Activated CD8-positive, alpha-beta memory T cell treated with anti-CD3 and anti-CD28 coated beads, Interleukin-2, amount 50 U/mL, for 24 hours (primary cell): ENCODE data around the gene PPARG.
"Not testable (repeated sequence)": the region's sequence is repeated elsewhere in the genome, so short reads cannot be mapped to it uniquely, and the experiment has no call there.

Experiments used
- DNase-seq: peaks from one replicate; pipeline ENCODE4 v3.0.0-alpha.2; 2020; ENCODE audit errors: extremely low read depth

Gene PPARG

DNA sequence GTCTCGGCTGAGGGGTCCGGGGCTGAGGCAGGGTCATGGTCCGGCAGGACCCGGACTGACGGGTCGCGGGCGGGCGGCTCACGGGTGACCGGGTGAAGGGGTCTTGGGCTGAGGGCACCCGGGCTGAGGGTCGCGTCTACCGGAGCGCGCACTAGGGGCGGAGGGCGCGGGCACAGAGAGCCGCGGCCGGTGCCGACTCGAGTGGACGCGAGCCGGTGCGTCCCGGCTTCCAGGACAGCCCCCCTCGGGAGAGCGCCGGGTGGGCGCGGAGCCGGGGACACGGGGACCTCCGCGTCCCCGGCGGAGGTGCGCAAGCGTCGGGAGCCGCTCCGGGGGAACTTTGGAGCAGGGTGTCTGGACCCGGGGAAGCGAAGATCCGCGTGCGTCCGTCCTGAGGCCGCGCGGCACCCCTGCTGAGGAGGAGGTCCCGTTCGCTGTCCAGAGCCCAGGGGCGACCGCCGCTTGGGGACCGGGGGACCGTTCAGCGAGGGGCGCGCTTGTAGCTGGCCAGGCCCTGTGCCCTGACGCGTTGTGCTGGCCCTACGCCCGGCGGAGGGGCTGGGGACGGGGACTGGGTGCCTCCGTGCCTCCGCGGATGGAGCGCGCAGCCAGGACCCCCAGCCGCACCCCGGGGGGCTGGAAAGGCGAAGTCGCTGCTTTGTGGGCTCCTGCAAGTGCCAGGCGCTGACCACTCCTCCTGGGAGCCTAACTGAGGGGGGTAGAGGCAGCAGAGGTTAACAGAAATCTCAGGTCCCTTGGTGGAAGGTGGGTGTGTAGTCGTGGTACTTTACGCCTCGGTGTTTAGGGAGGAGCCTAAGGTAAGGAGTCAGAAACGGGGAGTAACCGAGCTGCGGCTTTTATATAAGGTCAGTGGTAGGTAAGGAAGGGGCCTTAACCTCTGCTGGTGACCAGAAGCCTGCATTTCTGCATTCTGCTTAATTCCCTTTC is at the start of gene PPARG:
Gene PPARG (plus strand): TSS at position 889 of the 948 bp plus-strand sequence. CDS start 90,642 bp downstream, outside the sequence.
- DNase-seq: no peak

DNA sequence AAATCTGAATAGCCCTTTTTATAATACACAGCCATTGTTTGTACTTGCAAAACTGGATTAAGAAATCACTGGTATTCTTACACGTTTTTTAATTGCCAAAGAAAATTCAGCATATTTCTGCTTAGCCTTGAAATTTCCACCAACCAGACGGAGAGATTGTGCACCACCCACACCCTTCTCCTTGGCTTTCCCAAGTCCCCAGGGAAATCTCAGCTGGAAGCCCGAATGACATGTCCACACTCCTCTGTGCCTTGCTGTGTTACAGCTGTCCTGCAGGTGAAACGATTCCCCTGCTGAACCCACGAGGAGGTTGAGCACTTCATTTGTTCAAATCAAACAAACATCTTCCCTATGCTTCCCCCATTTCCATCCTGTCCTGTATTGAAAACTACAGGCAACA is 49.6 kb upstream of the PPARG start:
- DNase-seq: no peak

DNA sequence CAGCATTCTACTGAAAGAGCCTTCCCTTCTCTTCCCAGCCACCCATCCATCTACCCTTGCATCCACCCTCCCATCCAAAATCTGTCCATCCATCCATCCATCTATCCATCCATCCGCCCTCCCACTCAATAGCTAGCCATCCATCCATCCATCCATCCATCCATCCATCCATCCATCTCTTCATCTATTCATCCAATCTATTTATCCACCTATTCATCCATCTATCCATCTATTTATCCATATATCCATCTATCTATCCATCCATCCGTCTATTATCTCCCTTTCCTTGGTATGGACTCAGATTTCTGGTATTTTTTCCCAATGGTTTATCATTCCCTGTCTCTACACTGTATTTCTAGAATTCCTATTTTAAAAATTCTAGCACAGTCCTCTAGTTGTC is 46.1 kb upstream of the PPARG start:
- DNase-seq: no peak

DNA sequence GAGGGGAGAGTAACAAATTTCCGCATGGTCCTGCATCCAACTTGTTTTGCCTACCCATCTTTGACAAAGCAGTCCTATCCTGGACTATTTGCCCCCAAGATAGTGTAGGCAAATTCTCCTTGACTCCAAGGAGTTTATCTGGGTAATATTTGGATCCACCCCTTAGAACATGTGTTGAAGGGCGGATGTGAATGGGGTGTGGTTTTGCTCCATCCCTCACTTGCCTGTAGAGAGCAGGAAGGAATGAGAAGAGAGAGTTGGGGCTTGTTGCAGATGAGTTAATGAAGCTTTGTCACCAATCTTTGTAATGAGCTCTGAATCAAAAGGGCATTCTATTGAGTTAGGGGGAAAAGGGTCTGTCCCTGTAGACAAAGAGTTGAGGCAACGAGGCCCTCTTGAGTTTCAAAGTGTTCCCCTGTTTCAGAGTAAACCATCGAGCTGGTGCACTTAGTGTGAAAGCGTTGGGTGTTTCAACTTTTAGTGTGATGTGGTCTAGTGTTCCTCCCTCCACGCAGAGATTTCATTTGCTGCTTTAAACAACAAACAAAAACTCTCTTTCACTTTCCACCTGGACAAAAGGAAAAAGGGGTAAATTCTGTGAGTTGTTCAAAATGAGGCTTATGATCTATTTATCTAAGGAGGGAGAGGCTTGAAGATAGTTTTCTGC is 42.2 kb upstream of the PPARG start:
- no peak for DNase-seq

DNA sequence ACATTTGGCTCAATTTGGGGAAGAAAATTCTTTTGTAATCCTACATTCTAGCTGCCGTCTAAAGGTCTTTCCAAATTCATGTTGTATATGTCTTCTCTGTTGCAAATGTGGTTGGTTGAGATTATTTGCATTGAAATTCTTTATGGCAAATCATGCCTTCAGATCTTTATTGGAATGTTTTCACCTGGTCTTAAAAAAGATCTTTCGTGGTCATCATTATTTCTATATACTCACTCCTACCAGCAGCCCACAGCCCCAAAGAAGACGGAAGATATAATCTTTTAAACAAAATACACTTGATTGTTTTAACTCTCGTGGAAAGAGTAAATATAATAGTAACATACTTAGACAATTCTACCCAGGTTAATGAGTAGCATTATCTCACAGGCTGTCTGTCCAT is 41.5 kb upstream of the PPARG start:
- DNase-seq: no peak

DNA sequence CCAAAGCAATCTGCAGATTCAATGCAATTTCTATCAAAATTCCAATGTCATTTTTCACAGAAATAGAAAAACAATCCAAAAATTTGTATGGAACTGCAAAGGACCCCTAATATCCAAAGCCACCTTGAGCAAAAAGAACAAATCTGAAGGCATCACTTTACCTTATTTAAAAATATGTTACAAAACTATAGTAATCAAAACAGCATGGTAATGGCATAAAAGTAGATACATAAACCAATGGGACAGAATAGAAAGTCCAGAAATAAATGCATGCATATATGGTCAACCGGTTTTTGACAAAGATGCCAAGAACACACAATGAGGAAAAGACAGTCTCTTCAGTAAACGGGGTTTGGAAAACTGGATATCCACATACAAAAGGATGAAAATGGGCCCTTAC is 39.4 kb upstream of the PPARG start:
- DNase-seq: no peak

DNA sequence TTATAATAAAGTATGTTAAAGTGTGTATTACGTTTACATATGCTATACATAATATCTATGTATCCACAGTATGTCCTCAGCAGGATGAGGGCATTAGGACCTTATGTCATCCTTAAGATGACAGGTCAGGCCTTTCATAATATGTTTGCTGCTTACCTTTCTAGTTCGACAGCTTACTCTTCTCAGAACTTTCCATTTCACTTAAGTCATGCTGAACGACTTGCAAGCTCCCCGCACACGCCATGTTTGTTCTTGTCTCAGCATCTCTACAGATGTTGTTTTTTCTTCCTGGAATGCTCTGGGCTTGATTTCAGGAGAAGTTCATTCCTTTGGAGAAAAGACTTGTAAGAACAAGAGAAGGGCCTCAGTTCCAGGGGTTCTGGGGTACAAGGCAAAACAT is 36.0 kb upstream of the PPARG start:
- DNase-seq: no peak

DNA sequence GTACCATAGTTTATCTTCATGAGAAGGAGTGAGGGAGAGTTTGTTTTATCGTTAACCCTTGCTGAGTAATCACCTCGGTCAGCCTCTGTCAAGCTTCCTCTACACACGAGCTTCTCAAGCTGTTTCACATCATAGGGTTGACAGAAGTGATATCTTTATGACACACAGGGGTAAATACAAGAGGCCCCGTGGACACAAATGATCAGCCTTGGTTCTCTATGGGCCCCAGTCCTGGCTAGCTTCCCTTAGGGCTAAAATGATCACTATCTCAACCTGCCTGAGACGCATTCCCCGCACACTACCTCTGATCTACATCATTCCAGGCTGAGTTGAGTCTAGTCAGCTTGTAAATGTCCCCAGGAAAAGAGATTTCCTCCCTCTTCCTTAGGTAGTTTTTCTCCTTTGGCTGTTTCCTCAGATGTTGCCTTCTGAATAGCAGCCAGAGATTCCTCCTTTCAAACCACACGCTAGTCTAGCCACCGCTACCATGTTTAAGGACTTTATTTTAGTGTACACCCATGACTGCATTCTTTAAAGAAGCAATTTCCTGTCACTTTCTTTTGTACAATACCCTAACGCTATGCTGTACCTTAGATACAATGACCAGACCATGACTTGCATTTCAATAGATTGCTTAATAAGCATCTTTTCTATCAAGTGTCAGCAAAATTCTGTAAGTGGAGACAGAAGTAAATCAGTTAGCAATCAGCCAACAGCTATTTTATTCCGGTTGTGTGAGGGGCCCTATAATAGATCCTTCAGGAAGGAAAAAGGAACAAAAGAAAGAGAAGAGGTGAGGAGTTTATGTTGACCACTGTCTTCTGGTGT is 35.1 kb upstream of the PPARG start:
- DNase-seq: no peak

DNA sequence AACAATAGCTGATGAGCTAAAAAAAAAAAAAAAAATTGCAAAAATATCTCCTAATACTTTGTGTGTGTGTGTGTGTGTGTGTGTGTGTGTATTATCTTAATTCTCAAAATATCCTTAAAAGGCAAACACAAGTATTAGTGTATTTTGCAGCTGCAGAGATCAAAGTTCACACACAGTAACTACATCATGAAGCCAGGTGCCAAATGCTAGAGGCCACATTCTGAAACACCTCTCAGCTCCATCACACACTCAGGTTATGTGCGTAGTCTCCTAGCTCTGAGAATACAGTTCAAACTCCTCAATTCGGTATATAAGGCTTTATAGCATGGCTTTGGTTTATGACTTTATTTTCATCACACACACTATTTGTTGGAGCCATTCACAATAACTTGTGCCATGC is 33.5 kb upstream of the PPARG start:
- DNase-seq: no peak

DNA sequence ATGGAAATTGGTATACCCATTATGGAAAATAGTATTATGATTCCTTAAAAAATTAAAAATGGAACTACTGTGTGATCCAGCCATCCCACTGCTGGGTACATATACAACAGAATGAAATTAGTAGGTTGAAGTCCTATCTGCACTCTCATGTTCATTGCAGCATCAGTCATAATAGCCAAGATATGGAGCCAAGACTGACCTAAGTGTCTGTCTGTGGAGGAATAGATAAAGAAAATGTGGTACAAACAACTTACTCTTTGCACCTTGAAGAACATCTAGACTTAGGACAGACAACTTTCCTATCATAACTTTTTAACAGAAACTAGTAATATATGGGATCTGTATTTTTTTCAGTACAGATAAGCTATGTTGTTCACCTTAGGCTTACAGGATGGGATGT is 30.0 kb upstream of the PPARG start:
- DNase-seq: no peak

DNA sequence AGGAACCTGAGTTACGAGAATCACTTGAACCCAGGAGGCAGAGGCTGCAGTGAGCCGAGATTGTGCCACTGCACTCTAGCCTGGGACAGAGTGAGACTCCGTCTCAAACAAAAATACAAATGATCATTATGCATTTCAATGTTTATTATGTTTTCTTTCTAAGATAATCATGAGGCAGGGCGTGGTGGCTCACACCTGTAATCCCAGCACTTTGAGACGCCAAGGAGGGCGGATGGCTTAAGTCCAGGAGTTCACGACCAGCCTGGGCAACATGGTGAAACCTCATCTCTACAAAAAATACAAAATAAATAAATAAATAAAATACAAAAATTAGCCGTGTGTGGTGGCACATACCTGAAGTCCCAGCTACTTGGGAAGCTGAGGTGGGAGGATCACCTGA is 26.7 kb upstream of the PPARG start:
- not testable (repeated sequence) for DNase-seq

DNA sequence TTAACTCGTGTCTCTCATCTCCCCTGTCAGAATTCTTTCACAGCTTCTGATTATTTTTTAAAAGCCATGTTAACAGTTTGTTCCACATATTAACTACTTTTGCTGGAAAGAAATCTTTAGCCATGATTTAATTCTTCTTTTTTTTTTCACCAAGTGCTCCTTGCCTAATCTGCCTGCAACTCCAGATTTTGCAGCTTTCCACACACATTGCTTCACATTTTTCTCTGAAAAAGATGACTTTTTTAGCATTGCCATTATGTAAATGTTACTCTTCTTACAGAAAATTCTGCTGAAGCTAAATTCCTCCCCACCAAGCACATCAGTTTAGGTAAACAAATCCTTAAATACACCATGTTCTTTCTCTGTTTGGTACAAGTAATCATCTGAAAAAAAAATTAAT is 23.4 kb upstream of the PPARG start:
- DNase-seq: no peak

DNA sequence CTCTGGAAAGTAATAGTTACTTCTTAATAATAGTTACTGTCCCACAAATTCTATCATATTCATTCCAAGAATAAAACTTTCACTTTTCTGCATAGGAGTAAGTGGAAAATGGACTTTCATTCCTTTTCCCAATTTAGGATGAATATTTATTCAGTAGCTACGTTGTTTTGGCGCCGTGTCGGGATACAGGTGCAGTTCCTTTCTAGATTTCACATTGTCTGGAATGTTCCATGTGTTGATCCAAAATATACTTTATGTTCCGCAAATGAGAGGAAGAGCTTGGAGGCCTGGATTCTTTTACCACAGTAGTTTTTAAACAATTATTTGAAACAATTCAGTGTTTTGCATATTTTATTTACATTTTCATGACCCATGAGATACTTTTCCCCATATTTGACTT is 22.8 kb upstream of the PPARG start:
- no peak for DNase-seq

DNA sequence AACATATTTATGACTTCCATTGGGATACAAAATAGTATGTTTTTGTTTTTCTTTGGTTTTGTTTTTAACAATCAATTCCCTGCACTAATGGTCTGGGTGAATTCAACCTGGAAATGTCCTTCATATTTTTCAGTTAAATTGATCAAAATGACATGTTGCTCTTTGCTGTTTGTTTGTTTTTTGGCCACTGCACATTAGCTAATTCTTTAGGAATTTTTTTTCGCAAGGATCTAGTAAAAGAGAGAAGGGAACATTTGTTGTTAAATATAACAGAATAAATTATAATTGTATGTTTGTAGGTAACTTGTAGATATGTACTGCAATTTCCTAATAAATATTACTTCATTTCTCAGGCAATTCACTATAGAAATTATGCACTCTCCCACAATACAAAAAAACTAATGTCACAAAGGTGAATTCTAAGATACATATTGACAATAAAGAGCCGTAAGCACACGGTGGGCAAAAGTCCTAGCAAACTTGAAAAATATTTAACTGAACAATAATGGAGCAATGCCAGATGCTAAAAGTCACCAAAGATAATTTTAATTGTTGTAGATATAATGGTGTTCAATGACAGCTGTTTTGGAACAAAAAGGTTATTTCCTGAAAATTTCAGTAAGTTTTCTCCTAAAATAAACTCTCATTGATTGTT is 21.4 kb upstream of the PPARG start:
- DNase-seq: no peak

DNA sequence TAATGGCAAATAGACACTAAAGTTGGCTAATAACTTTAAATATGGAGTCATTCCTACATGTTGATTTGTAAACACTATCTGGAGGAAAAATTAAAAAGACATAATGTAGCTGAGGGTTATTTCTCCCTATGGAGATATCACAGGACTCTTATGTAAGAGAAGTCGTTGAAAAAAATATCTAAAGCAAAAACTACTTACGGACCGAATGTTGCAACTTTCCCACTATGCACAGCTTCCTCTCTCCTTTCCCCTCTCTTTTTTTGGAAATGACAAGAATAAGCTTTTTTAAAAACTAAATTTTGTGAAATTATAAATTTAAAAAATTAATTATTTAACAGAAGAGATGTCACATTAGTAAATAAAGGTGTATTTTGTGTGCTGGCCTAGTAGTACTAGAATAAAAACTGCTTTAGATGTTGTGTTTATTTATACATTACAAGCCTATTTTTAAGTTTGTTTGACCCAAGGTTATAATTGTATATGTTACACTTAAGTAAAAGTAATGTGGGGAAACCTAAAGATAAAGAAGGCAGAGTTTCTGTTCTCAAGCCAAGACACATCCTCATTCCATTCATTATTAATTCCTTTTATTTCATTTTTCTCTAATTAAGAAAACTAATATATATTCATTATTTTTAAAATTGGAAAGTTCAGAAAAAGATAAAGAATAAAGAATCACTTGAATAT is 20.7 kb upstream of the PPARG start:
- no peak for DNase-seq

DNA sequence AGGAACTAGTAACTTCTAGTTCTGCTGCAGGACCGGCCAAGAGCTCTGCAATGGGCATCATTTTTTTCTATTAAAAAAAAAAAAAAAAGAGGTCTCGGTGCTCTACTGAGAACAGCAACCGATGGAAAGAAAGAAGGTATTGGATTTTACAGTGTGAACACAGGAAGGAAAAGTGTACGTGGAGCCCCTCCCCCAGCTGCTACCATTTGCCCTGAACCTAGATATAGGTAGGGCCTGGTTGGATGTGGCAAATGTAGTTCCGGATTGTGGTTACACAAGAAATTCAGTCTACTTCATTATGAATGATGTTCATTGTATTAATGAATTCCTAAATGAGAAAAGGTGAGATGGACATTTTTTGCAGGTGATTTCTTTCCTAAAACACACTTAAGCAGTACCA is 17.9 kb upstream of the PPARG start:
- DNase-seq: no peak

DNA sequence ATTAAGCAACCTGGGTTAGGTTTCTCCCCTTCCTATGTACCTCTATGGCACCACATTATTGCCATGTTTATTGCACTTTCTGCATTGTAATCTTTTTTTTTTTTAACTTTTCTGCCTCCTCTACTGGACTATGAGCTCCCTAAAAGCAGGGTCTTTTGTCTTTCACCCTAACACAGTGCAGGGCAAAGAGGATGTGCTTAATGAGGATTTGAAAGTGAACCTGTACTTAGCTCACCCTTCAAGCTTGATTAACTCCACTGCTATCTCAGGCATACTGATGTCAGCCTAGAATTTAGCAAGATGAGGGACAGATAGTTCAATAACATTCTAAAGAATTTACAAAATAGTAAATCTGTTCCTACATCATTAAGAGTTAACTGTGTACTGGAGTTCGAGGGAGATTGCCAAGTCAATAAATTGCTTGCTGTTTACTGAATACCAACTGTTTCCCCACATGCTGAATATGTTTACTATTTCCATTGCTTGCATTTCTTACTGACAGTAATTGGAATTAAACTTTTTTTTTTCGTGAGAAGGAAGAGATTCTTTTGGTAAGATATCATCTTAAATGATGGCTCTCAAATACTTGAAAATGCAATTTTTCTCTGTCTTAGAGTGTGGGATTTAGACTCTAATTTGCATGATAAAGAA is 15.7 kb upstream of the PPARG start:
- DNase-seq: no peak

DNA sequence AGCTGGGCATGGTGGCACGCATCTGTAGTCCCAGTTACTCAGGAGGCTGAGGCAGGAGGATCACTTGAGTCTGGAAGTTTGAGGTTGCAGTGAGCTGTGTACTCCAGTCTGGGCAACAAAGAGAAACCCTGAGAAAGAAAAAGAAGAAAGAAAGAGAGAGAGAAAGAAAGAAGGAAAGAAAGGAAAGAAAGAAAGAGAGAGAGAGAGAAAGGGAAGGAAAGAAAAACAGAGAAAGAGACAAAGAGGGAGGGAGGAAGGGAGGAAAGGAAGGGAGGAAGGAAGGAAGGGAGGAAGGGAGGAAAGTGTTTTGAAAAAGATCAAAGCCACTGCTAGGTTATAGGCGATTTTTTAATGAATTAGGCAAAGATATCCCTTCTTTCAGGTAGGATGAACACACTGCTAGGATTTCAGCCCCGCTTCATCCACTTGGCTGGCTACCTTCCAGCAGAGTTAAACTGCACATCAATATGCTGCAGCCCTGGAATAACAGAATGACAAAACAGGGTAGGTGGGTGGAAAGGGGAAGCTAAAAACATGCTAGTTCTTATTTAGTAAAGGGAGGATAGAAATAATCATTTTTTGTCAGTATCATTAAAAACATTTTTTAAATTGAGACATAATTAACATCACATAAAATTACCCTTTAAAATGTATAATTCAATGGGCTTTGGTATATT is 12.8 kb upstream of the PPARG start:
- no peak for DNase-seq

DNA sequence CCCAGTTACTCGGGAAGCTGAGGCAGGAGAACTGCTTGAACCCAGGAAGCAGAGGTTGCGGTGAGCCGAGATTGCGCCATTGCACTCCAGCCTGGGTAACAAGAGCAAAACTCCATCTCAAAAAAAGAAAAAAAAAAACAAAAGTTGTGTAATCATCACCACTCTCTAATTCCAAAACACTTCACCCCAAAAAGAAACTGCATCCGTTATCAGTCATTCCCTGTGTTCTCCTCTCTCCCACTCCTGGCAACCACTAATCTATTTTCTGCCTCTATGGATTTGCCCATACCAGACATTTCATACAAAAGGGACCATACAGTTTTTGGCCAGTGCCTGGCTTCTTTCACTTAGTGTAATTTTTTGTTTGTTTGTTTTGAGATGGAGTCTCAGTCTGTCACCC is 12.0 kb upstream of the PPARG start:
- DNase-seq: not testable (repeated sequence)

DNA sequence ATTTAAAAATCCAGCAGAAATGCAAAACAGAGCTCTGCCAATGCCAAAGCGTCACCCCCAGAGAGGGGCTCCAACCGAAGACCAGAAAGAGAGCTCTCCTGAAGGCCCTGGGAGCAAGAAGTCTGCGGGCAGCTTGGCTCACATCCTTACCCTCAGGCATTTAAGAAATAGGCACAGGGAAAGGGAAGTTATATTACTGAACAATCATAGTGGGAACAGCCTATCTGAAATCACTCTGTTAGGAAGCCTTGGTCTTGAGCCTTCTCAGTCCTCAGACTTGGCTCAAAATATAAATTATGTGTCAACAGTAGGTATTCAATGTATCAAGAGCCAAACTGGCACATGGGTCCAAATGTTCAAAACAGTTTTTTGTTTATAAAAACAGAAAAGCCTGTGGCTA is 10.3 kb upstream of the PPARG start:
- DNase-seq: no peak
